ENCODE measurements around the gene GRB10.

GRCh38 chr7:50612704-50613103 lies 170.0 kb downstream of the GRB10 start:
- TF ChIP-seq CTCF (IDR thresholded peaks at IDR 0.05) (no peak), POLR2A (IDR thresholded peaks at IDR 0.05) (no peak)
